Subcutaneous abdominal adipose tissue (tissue), 5 donors: ENCODE data around the gene ISX.

Source experiments
- H3K27ac ChIP-seq: one replicate; pipeline ENCODE4 v1.7.0; 2013; ENCODE audit warnings: low read depth, mild to moderate bottlenecking, inconsistent platforms, low read length, moderate library complexity
- H3K27me3 ChIP-seq, 5 donors: one replicate each; pipeline ENCODE4 v1.7.0; 2013; ENCODE audit warnings: low read length in 5 of 5, inconsistent platforms in 1 of 5; ENCODE audit not compliant: control insufficient read depth in 5 of 5, insufficient read depth in 4 of 5
- H3K36me3 ChIP-seq, 5 donors: one replicate each; pipeline ENCODE4 v1.7.0; 2013; ENCODE audit warnings: low read length in 5 of 5; ENCODE audit not compliant: control insufficient read depth in 5 of 5, insufficient read depth in 5 of 5
- H3K4me1 ChIP-seq, 5 donors: one replicate each; pipeline ENCODE4 v1.7.0; 2013; ENCODE audit warnings: low read length in 5 of 5, mild to moderate bottlenecking in 3 of 5, moderate library complexity in 1 of 5; ENCODE audit not compliant: control insufficient read depth in 5 of 5, insufficient read depth in 5 of 5
- H3K4me3 ChIP-seq, 5 donors: one replicate each; pipeline ENCODE4 v1.7.0; 2013; ENCODE audit warnings: low read length in 5 of 5, low read depth in 1 of 5
- H3K9ac ChIP-seq, 5 donors: one replicate each; pipeline ENCODE4 v1.7.0; 2013; ENCODE audit warnings: low read length in 5 of 5, mild to moderate bottlenecking in 4 of 5, moderate library complexity in 3 of 5
- H3K9me3 ChIP-seq, 5 donors: one replicate each; pipeline ENCODE4 v1.7.0; 2013; ENCODE audit warnings: low read length in 5 of 5; ENCODE audit not compliant: control insufficient read depth in 5 of 5
- donor health status: healthy.
- donor health status: healthy.
- donor health status: healthy.
- donor health status: healthy.
- donor health status: healthy.

ISX gene

DNA sequence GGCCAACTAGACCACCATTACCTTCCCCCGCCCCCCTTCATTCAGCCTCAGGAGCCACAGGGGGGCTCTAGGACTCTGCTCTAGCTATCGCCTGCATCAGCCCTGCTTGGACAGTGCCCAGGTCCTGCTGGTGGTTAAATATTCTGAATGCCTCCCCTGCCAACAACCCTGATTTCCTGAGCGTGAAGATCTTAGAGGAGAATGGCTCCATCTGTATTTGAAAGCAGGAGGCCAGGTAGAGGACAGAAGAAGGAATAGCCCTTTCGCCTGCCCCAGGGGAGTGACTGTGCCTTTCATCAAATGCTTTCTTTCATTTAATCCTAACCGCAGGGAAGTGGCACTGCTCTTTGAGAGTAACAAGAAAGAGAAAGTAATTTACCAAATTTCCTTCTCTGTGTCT is 69.2 kb downstream of the ISX start:
- no peaks in the 10 kb centered on the region for H3K4me1 ChIP-seq
- peaks cover 0 to 6% (median 0%) of the 10 kb centered on the region in 5 donors for H3K9me3 ChIP-seq
- H3K36me3 ChIP-seq: no peaks in the 10 kb centered on the region
- no peak overlapping the region for H3K9ac ChIP-seq
- no peak overlapping the region for H3K27ac ChIP-seq
- no peak overlapping the region for H3K4me3 ChIP-seq
- H3K27me3 ChIP-seq: peaks cover 17 to 35% (median 24%) of the 10 kb centered on the region in 5 donors
